Right lobe of liver (tissue), 4 donors: ENCODE results near the gene ZNF33B.

Experiments used
- POLR2A ChIP-seq: fragments of 450-650 bp; IDR thresholded peaks from one replicate; pipeline ENCODE4 v1.6.1; 2017; ENCODE audit warnings: antibody characterized with exemption, mild to moderate bottlenecking
- TF ChIP-seq, protein P1 (sequence below), 4 donors: fragments of 200-600 bp in 3 of 4; fragments of 450-650 bp in 1 of 4; IDR thresholded peaks; one replicate each; pipeline versions ENCODE4 v1.5.1 to v1.8.0; 2016 to 2022; ENCODE audit warnings: antibody characterized with exemption in 4 of 4, mild to moderate bottlenecking in 2 of 4
- donor health status: DM: no; HTN: no; CAD: no.
- donor health status: DM: no; HTN: no; CAD: no.
- donor health status: DM: no; HTN: yes; CAD: no.

DNA sequence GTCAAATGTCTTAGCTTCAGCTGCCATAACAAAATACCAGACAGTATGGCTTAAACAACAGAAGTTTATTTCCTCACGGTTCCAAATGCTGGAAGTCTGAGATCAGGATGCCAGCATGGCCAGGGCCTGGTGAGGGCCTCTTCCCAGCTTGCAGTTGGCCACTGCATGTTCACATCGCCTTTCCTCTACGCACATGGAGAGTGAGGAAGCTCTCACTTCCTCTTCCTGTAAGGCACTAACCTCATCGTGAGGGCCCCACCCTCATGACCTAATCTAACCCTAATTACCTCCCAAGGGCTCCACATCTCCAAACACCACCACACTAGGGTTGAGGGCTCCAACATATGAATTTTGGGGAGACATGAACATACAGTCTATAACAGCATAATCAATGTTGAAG is 14.4 kb downstream of the ZNF33B start:
- TF ChIP-seq, protein P1, sequence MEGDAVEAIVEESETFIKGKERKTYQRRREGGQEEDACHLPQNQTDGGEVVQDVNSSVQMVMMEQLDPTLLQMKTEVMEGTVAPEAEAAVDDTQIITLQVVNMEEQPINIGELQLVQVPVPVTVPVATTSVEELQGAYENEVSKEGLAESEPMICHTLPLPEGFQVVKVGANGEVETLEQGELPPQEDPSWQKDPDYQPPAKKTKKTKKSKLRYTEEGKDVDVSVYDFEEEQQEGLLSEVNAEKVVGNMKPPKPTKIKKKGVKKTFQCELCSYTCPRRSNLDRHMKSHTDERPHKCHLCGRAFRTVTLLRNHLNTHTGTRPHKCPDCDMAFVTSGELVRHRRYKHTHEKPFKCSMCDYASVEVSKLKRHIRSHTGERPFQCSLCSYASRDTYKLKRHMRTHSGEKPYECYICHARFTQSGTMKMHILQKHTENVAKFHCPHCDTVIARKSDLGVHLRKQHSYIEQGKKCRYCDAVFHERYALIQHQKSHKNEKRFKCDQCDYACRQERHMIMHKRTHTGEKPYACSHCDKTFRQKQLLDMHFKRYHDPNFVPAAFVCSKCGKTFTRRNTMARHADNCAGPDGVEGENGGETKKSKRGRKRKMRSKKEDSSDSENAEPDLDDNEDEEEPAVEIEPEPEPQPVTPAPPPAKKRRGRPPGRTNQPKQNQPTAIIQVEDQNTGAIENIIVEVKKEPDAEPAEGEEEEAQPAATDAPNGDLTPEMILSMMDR (IDR thresholded peaks at IDR 0.05), result no peak
- TF ChIP-seq POLR2A, result no peak
